Endodermal cell (in vitro differentiated cells): ENCODE measurements around the gene A4GALT. TPM values are rescaled to one million over a fixed set of nuclear protein-coding genes. Genes with fewer than 3 reads are reported as not detected.

Source experiments
- DNase-seq: peaks from one replicate; pipeline ENCODE4 v3.0.0-alpha.2; 2017
- H3K27ac ChIP-seq: 2 replicates; pipeline ENCODE4 v1.5.1; 2013; ENCODE audit warnings: mild to moderate bottlenecking, low read depth, low read length, moderate library complexity
- H3K27me3 ChIP-seq: 2 replicates; pipeline ENCODE4 v1.6.1; 2013; ENCODE audit warnings: mild to moderate bottlenecking, low read length, moderate library complexity; ENCODE audit not compliant: insufficient read depth, control insufficient read depth, poor library complexity, severe bottlenecking
- H3K36me3 ChIP-seq: 2 replicates; pipeline ENCODE4 v1.7.0; 2013; ENCODE audit warnings: mild to moderate bottlenecking, low read length, moderate library complexity; ENCODE audit not compliant: control insufficient read depth, insufficient read depth
- H3K4me1 ChIP-seq: one replicate; pipeline ENCODE4 v1.7.0; 2013; ENCODE audit warnings: low read length; ENCODE audit not compliant: control insufficient read depth, insufficient read depth
- H3K4me3 ChIP-seq: 2 replicates; pipeline ENCODE4 v1.5.1; 2013; ENCODE audit warnings: mild to moderate bottlenecking, low read length, moderate library complexity
- H3K9ac ChIP-seq: 2 replicates; pipeline ENCODE4 v1.6.1; 2013; ENCODE audit warnings: mild to moderate bottlenecking, low read length, moderate library complexity; ENCODE audit not compliant: poor library complexity, severe bottlenecking; ENCODE audit errors: extremely low read depth
- H3K9me3 ChIP-seq: 2 replicates; pipeline ENCODE4 v1.6.1; 2013; ENCODE audit warnings: mild to moderate bottlenecking, low read length, moderate library complexity; ENCODE audit not compliant: control insufficient read depth
- H3K27ac Mint-ChIP-seq: 2 replicates; pipeline ENCODE4 v1.8.0; 2020; ENCODE audit warnings: mixed read lengths
- H3K27me3 Mint-ChIP-seq: 2 replicates; pipeline ENCODE4 v1.8.0; 2021; ENCODE audit warnings: mild to moderate bottlenecking, mixed read lengths; ENCODE audit not compliant: insufficient read depth
- H3K36me3 Mint-ChIP-seq: 2 replicates; pipeline ENCODE4 v1.8.0; 2020; ENCODE audit warnings: low read depth, mixed read lengths
- H3K4me1 Mint-ChIP-seq: 2 replicates; pipeline ENCODE4 v1.8.0; 2020; ENCODE audit warnings: mixed read lengths
- H3K4me3 Mint-ChIP-seq: 2 replicates; pipeline ENCODE4 v1.8.0; 2020; ENCODE audit warnings: mild to moderate bottlenecking, moderate library complexity, mixed read lengths
- H3K9me3 Mint-ChIP-seq: 2 replicates; pipeline ENCODE4 v1.8.0; 2020; ENCODE audit warnings: mild to moderate bottlenecking, mixed read lengths
- WGBS, 2 experiments: methylation state at CpG; one replicate each; pipeline versions ENCODE4 v1.1.5 to v1.1.7; 2013; ENCODE audit warnings: missing lambda C conversion rate in 2 of 2, mixed read lengths in 1 of 2; ENCODE audit not compliant: insufficient coverage in 1 of 2, insufficient read length in 1 of 2; 5-methylcytosine and 5-hydroxymethylcytosine counted together
- total RNA-seq, 2 donors: library from RNA; stranded (reverse); fragmentation: NEBNext Ultra II Directional in 1 of 2; extraction: Animal tissue kit (Norgen Biotek cat#: 25700) in 1 of 2; gene quantifications; 2 replicates in 1 of 2; 3 replicates in 1 of 2; pipeline ENCODE4 v1.2.1, GENCODE V29; 2021
- TF ChIP-seq, protein P1 (sequence below): fragments of 200-600 bp; sonication (generic); conservative IDR thresholded peaks from 2 replicates; pipeline ENCODE4 v1.5.0; 2021; ENCODE audit warnings: antibody characterized with exemption, mild to moderate bottlenecking

The A4GALT gene
- total RNA-seq, 2 donors from 2014 or later, result 5.3 to 7.7 TPM

DNA sequence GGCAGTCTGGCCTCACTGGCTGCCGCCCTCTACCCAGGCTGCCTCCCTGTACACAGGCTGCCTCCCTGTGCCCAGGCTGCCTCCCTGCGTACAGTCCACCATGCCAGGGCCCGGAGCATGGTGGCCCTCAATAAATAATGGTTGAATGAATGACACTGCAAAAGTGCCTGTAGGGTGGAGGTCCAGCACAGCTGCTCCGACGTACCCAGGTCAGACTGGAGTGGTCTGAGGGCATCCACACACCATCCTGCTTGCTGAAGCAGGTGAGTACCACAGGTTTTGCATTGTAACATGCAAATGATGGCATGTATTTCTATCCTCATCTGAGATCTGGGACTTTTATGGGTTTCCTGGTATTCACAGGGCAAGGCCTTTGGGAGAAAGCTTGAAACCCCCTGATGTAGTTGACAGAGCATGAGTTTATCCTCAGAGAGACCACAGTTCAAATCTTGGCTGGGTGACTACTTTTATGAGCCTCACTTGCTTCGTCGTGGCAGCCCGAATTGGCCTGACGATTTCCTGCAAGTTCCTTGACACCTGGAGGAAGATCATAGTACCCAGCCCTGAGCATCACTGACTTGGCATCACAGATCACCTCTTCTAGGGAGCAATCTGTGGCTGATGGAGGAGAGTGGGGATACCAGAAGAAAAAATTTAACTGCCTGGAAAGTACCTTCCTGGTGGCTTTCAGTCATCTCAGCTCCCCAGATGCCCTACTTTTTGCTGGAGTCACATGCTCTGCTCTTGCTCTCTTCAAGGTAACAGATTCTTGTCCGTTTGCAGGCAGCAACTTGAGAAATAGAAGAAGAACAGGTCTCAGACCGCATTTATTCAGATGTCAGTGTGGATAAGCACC, 55.5 kb downstream of the A4GALT start:
- no peak overlapping the region for H3K27ac ChIP-seq
- peaks cover 2% of the 10 kb centered on the region for H3K9me3 Mint-ChIP-seq
- TF ChIP-seq, protein P1, sequence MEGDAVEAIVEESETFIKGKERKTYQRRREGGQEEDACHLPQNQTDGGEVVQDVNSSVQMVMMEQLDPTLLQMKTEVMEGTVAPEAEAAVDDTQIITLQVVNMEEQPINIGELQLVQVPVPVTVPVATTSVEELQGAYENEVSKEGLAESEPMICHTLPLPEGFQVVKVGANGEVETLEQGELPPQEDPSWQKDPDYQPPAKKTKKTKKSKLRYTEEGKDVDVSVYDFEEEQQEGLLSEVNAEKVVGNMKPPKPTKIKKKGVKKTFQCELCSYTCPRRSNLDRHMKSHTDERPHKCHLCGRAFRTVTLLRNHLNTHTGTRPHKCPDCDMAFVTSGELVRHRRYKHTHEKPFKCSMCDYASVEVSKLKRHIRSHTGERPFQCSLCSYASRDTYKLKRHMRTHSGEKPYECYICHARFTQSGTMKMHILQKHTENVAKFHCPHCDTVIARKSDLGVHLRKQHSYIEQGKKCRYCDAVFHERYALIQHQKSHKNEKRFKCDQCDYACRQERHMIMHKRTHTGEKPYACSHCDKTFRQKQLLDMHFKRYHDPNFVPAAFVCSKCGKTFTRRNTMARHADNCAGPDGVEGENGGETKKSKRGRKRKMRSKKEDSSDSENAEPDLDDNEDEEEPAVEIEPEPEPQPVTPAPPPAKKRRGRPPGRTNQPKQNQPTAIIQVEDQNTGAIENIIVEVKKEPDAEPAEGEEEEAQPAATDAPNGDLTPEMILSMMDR, result no peak

DNA sequence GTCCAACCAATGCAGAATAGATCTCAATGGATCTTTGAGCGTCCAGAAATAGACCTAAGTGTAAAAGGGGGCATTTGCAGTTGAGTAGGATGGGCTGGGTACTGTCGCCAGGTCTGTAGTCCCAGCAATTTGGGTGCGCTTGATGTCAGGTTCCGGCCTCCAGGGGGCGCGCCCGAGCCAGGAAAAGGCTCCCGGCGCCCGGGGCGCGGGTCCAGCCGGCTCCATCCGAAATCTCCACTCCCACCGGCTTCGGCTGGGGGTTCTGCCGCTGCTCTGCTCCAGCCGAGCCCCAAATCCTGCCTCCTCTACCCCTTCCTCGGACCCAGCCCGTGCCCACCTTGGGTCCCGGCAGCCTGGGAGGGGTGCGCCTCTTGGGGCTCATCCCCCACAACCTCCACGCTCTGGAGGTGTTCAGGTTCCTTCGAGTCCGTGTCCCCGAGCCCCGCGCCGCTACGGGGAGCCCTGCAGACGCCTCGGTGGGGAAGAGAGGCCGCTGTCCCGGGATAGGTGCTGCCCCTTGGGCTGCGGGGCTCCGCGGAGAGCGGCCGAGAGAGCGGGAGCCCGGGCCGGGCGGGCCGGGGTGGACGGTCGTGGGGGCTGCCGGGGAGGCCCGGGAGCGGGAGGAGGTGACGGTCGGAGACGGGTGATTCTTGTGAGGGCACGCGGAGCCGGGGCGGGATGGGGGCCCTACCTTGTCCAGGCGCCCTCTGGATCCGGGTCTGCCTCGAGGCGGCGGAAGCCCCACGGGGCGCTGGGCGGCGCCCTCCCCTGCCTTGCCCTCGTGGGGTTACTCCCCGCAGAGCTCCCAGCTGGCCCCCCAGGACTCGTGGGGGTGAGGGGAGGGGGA, 58.5 kb downstream of the A4GALT start:
- H3K4me3 ChIP-seq, result peak overlapping the region; percentile 70
- H3K36me3 Mint-ChIP-seq, result no peaks in the 10 kb centered on the region
- no peak overlapping the region for H3K9ac ChIP-seq
- no peaks in the 10 kb centered on the region for H3K9me3 Mint-ChIP-seq
- WGBS, 2 experiments, result 6 to 12% methylated on average over 14 to 68 of the region's 68 CpGs
- peaks cover 24% of the 10 kb centered on the region for H3K27me3 Mint-ChIP-seq
- TF ChIP-seq, protein P1, result peak; percentile 92
- H3K4me1 Mint-ChIP-seq, result no peaks in the 10 kb centered on the region
- H3K27ac Mint-ChIP-seq, result no peak overlapping the region
- no peaks in the 10 kb centered on the region for H3K4me1 ChIP-seq
- peaks cover 20% of the 10 kb centered on the region for H3K27me3 ChIP-seq
- H3K4me3 Mint-ChIP-seq, result peak overlapping the region; percentile 40
- no peaks in the 10 kb centered on the region for H3K9me3 ChIP-seq
- DNase-seq, result peak; percentile 96
- H3K36me3 ChIP-seq, result no peaks in the 10 kb centered on the region
- no peak overlapping the region for H3K27ac ChIP-seq

More for the DNA sequence above, 55.5 kb downstream of the A4GALT start:
- no peaks in the 10 kb centered on the region for H3K4me1 Mint-ChIP-seq
- peaks cover 20% of the 10 kb centered on the region for H3K27me3 ChIP-seq
- H3K36me3 Mint-ChIP-seq, result no peaks in the 10 kb centered on the region
- H3K4me1 ChIP-seq, result no peaks in the 10 kb centered on the region
- peaks cover 24% of the 10 kb centered on the region for H3K27me3 Mint-ChIP-seq
- DNase-seq, result no peak
- 72 to 86% methylated on average over 10 to 11 of the region's 11 CpGs for WGBS, 2 experiments
- H3K36me3 ChIP-seq, result no peaks in the 10 kb centered on the region
- no peak overlapping the region for H3K27ac Mint-ChIP-seq
- no peak overlapping the region for H3K4me3 Mint-ChIP-seq
- H3K4me3 ChIP-seq, result no peak overlapping the region
- no peak overlapping the region for H3K9ac ChIP-seq
- no peaks in the 10 kb centered on the region for H3K9me3 ChIP-seq

- no peaks in the 10 kb centered on the region for H3K9me3 ChIP-seq
- Mint-ChIP-seq H3K36me3 (no peaks in the 10 kb centered on the region), H3K27ac (no peak overlapping the region), H3K9me3 (no peaks in the 10 kb centered on the region), H3K4me3 (no peak overlapping the region), H3K27me3 (no peaks in the 10 kb centered on the region), H3K4me1 (peaks cover 13% of the 10 kb centered on the region)
- no peak overlapping the region for H3K4me3 ChIP-seq
- no peaks in the 10 kb centered on the region for H3K27me3 ChIP-seq
- TF ChIP-seq, protein P1, result no peak
- no peak overlapping the region for H3K27ac ChIP-seq
- 89 to 90% methylated on average over 8 of the region's 8 CpGs for WGBS, 2 experiments
- no peaks in the 10 kb centered on the region for H3K4me1 ChIP-seq
- DNase-seq, result no peak
- H3K9ac ChIP-seq, result no peak overlapping the region
- H3K36me3 ChIP-seq, result no peaks in the 10 kb centered on the region
Observed at GRCh38 chr22:42656578-42656977, 64.1 kb downstream of the A4GALT start.
